Mononuclear cell (primary cell): ENCODE results near the gene MRPL10. TPM values are rescaled to one million over a fixed set of nuclear protein-coding genes. Genes with fewer than 3 reads are reported as not detected.

ENCODE experiments used
- H3K27me3 ChIP-seq: 2 replicates; pipeline ENCODE4 v1.6.0; 2011; ENCODE audit warnings: low read length, control low read depth; ENCODE audit not compliant: insufficient read depth
- H3K4me1 ChIP-seq: 2 replicates; pipeline ENCODE4 v1.5.1; 2011; ENCODE audit warnings: mild to moderate bottlenecking, low read length, control low read depth; ENCODE audit not compliant: insufficient read depth
- H3K4me3 ChIP-seq: 2 replicates; pipeline ENCODE4 v1.5.1; 2011; ENCODE audit warnings: mild to moderate bottlenecking, low read length, moderate library complexity
- H3K9me3 ChIP-seq: 2 replicates; pipeline ENCODE4 v1.5.1; 2011; ENCODE audit warnings: low read depth, mild to moderate bottlenecking, control low read depth, low read length
- total RNA-seq: library from RNA; depleted of rRNA; stranded (reverse); fragments of >200 nt; gene quantifications from one replicate; pipeline ENCODE4 v1.2.3, GENCODE V29; 2012

The MRPL10 gene
- total RNA-seq, 1 donor: 35.2 TPM

DNA sequence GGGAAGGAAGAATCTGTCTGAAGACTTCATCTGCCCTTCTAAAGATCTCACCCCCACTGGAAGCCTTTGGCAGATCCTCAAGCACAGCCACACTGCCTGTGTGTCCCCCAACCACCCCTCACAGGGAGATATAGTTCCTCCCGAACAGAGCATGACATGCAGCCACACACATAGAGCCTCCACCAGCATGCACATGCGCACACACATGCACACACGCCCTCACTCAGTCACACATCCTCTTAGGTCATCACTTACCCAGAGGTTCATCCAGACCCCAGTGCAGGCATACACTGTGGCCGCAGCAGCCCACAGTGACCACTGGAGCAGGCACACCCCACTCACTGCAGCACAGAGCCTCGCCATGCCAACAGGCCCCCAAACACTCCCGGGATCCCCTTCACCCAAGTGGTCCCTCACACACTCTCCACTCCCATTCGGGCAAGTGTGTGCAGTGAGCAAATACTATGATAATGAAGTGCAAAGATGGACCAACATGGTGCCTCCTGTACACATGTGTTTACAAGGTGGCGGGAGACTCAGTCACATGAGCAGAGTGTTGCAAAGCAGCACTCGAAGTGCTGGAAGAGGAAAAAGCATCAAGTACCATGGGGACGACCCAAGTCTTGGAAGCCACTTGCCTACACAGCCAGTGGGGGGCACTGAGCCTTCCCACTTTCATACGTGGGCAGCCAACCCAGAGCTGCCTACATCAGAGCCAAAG is 36.6 kb upstream of the MRPL10 start:
- no peaks in the 10 kb centered on the region for H3K9me3 ChIP-seq
- no peak overlapping the region for H3K4me3 ChIP-seq
- H3K4me1 ChIP-seq: peaks cover 3% of the 10 kb centered on the region
- peaks cover 23% of the 10 kb centered on the region for H3K27me3 ChIP-seq

DNA sequence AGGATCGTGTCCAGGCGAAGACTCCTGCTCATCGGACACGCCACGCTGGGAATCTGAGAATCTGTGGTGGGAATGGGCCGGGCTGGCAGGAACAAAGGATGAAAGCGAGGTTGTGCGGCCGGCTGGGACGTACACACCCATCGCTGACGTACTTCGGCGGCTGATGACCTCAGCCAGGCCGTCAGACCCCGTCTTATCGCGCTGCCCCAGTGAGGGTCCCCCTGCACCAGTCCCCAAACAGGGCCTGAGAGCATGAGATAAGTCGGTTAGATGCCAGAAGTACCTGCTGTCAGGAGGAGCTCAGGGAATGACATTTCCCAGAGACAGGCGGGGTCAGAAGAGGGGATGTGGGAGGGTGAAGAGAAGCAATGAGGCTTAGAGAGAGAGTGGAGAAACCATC is 35.6 kb upstream of the MRPL10 start:
- H3K4me1 ChIP-seq: peaks cover 5% of the 10 kb centered on the region
- peaks cover 14% of the 10 kb centered on the region for H3K27me3 ChIP-seq
- H3K4me3 ChIP-seq: no peak overlapping the region
- no peaks in the 10 kb centered on the region for H3K9me3 ChIP-seq

DNA sequence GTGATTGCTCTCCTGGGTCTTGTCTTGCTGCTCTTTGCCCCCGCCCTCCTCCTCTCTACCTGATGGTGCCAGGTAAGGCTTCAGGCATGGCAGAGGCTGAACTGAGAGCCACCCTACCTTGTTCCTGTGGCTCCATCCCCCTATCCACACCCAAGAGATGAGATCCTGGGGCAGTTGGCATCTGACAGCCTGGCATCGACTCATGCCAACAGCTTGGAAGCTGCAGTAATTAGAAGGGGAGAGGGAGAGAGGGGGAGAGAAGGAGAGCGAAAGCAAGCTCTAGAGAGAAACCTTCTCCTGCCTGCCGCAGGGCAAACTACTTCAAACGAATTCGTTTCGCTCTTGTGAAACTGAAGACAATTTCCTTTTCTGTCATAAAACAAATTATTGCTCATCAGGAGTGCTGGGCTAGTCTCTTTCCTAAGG is 33.5 kb upstream of the MRPL10 start:
- Histone ChIP-seq H3K9me3 (no peaks in the 10 kb centered on the region), H3K4me1 (peaks cover 5% of the 10 kb centered on the region), H3K27me3 (peaks cover 1% of the 10 kb centered on the region), H3K4me3 (no peak overlapping the region)

DNA sequence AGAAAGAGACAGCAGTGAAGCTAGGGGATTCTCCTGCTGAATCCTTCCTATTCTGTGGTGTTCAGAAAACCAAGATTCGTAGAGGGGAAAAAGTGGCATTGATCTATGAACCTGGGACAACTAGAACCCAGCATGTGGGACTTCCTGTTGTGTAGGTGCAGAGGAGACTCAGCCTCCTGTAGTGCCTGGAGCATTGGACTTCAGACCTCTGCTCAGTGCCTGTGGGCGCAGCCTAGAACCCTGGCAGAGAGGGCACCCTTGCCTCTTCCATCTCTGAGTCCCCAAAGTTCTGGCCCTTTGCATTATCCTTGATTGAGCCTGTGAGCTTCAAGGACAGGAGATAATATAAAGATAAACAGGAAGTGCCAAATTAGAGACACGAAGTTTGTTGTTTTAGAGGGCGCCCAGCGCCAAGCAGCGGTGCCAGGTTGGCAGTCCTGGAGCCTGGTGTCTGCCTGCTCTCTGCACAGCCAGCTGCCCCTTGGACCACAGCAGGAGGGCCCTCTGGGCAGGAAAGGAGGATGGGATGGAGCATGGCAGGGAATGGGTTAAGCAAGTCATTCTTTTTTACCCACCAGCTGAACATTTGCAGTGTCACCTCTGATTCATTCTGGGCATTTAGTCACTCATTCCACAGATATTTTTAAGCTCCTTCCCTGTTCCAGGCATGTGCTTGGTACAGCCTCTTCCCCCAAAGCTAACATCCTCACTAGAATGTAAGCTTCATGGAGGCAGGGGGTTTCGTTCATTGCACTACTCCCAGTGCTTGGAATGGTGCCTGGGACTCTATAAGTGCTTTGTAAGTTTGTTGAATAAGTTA is 31.5 kb upstream of the MRPL10 start:
- no peak overlapping the region for H3K4me3 ChIP-seq
- H3K27me3 ChIP-seq: no peaks in the 10 kb centered on the region
- no peaks in the 10 kb centered on the region for H3K9me3 ChIP-seq
- H3K4me1 ChIP-seq: peaks cover 5% of the 10 kb centered on the region

DNA sequence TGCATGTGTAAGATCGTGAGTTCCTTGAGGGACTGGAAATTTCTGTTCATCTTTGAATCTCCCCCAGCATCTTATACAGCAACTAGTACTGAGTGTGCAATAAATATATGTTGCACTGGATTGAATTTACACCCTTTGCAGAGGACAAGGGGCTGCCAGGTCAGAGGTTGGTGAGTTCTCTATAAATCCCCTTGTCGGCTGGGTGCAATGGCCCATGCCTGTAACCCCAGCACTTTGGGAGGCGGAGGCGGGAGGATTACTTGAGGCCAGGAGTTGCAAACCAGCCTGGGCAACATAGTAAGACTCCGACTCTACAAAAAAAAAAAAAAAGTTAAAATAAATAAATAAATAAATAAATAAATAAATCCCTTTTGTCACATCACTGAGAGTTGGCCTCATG is 29.0 kb upstream of the MRPL10 start:
- Histone ChIP-seq H3K4me1 (peaks cover 5% of the 10 kb centered on the region), H3K4me3 (no peak overlapping the region), H3K9me3 (no peaks in the 10 kb centered on the region), H3K27me3 (peaks cover 2% of the 10 kb centered on the region)

DNA sequence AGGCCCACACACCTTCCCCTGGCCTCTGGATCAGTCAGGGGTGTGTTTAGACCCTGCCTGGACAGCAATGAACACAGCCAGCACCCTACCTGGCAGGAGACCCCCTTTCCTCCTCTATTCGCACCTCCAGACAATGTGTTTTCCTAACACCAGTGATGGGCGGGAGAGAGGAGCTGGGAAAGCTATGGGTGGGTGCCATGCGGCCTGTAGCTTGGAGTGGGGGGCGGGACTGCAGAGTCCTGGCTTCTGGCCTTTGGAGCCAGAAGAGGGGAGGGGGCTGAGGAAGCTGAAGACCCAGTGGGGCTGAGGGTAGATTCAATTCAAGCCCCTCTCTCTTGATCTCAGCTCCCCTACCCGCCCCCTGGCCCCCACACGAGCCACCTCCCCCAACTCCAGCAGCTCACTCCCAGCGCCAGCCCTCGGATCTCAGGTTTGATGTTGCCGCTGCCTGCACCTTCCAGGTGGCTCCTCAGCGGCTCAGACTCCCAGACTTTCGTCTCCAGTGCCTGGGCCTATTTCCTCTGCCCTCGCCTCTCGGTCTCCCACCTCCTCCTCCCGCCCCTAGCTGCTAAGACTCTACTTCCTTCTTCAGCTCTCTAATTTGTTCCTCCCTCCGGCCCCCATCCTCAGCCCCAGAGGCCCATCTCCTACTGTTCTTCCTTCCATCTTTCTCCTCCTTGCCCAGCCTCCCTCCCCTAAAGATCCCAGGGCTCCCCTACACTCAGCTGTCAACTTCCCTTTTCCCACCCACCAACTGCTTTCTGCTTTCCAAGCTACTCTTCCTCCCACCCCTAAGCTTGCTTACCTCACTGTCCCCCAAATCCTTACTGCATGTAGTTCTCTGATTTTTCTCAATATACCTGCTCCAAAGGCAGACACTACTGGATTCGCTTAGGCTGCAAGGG is 26.5 kb upstream of the MRPL10 start:
- no peaks in the 10 kb centered on the region for H3K9me3 ChIP-seq
- peaks cover under 1% of the 10 kb centered on the region for H3K4me1 ChIP-seq
- H3K4me3 ChIP-seq: no peak overlapping the region
- peaks cover 28% of the 10 kb centered on the region for H3K27me3 ChIP-seq

DNA sequence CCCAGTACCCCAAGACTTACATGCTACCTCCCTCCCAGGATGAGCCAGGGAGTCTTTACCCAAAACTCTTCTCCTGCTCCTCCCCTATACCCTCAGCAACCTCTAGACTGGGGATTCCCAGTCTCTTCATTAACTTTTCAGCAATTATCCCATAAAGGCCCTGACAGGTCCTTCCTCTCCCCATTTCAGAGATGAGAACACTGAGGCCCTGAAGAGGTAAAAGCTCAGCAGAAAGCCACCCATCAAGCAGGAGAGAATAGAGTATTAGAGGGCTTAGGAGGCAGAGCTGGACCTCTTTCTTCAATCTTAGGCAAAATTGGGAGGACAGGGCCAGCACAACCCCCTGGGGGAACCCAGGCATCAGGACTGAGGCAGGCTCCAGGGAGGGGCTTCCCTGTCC is 25.5 kb upstream of the MRPL10 start:
- H3K4me1 ChIP-seq: no peaks in the 10 kb centered on the region
- H3K4me3 ChIP-seq: no peak overlapping the region
- H3K27me3 ChIP-seq: peaks cover 38% of the 10 kb centered on the region
- no peaks in the 10 kb centered on the region for H3K9me3 ChIP-seq

DNA sequence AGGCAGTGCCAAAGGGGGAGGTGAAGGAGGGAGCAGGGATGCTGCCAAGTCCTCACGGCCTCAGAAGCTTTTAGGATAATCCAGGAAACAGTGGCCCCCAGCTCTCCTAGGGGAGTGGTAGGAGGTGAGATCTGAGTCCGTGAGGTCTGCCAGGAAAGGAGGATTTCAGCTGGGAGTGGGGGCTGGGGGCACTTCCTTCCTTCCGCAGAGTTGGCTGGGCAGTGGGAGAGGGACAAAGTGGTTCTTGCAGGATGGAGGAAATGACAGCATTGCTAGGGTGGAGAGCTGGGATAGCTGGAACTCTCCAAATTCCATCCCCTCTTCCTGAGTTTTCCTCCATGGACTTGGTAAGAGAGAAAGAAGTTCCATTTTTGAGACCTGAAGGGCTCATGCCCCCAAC is 24.4 kb upstream of the MRPL10 start:
- Histone ChIP-seq H3K27me3 (peaks cover 43% of the 10 kb centered on the region), H3K9me3 (no peaks in the 10 kb centered on the region), H3K4me3 (no peak overlapping the region), H3K4me1 (peaks cover 5% of the 10 kb centered on the region)

DNA sequence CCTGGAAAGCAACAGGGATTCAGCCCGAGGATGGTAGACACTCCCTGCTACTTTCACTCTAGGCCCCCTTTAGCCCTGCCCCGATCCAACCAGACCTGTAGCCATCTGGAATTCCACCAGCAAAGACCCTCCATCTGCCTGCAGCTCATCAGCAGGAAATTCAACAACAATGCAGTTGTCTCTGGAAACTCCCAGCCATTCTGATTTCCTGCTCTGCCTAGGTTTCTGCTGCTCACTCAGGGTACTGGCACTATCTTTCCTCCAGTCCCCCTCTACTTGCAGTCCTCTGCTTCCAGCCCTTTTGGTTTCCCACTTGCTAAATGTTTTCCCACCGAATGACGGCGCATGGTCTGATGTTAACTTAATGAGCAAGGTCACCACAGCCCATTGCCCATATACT is 22.3 kb upstream of the MRPL10 start:
- H3K4me3 ChIP-seq: no peak overlapping the region
- peaks cover 9% of the 10 kb centered on the region for H3K4me1 ChIP-seq
- H3K27me3 ChIP-seq: peaks cover 65% of the 10 kb centered on the region

DNA sequence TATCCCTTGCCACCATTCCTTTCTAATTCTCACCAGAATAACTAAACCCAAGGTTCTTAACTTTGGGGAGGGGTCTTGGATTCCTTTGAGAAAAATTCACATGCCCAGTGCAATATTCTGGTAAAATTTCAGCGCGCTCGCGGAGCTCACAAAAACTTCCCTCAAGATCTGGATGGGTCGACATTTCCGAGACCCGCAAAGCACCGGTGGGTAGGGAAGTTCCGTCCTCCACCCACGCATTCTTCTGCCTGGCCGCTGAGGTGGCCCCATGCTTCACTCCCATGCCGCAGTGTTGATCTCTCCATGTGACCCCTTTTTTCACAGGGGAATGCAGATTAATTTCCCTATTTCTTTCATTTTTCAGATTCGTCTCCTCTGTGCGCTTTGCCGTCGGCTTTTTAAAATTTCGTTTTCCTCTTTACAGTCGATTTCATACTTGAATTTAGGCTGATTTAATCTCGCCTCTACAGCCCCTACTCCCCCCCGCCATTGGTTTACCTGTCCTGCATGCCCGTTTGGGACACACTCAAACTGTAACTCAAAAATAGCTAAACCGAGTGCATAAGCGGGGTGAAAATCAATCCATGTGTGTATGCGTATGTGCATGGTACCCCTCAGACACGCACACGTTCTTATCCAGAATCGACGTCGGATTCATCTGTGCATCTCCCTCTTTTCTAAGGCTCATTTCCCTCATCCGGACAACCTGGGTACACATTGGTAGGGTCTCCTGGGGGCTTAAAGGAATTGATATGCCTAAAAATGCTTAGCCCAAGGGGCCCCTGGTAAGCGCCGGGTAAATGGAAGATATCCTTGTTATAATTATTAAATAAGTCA is 21.0 kb upstream of the MRPL10 start:
- H3K4me3 ChIP-seq: no peak overlapping the region
- H3K9me3 ChIP-seq: no peaks in the 10 kb centered on the region
- H3K4me1 ChIP-seq: peaks cover 9% of the 10 kb centered on the region
- peaks cover 78% of the 10 kb centered on the region for H3K27me3 ChIP-seq

More for the DNA sequence above, 22.3 kb upstream of the MRPL10 start:
- H3K9me3 ChIP-seq: no peaks in the 10 kb centered on the region

DNA sequence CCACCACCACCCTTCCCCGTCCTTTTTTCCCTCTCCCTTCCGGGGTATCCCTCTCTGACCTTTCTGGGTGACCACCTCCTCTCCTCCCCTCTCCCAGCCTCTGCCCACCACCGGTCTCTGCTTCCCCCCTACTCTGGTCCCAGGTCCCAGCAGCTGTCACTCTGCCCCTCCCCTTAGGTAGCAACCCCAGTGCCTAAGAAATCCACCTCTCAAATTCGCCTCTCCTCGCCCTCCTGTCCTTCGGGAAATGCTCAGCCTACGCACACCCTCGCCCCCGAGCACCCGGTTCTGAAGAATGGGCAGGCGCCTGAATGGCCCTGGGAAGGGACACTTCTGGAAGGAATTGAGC is 20.4 kb upstream of the MRPL10 start:
- peaks cover 9% of the 10 kb centered on the region for H3K4me1 ChIP-seq
- no peak overlapping the region for H3K4me3 ChIP-seq
- no peaks in the 10 kb centered on the region for H3K9me3 ChIP-seq
- peaks cover 82% of the 10 kb centered on the region for H3K27me3 ChIP-seq

DNA sequence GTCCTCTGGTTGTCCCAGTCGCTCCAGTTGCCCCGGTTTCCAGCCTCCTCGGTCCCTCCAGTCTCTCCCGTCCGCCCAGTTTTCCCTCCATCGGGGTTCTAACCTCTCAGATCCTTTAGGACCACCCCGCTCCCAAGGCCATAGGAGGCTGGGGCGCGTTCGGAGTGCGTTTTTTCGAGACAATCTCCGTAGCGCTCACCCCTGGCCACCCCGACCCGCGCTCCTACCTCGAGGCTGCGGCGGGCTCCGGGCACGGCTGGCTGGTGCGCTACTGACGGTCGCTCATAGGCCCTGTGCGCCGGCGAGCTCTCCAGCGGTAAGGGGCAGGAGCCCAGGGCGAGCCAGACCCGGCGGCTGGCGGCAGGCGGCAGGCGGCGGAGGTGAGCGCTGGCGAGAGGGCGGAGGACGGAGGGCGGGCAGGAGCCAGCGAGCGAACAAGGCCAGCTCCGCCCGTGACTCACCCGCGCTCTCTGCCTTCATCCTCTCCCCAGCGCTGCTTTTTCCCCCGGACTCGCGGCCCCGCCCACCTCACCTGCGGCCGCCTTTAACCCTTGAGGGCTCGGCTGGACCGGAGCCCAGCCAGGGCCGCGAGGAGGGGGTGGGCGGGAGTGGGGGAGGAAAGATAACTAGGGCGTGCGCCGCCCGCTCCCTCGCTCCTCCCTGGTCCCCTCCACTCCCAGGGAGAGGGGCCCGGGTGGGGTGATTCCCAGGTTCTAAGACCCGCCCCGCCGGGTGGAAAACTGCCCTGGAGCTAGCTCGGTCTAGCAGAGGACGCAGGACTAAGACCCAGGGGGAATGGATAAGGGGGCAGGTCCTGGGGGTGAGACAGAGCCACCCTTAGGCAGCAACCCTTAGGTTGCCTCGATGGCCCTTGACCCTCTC is 19.6 kb upstream of the MRPL10 start, which contains the start of gene SP6:
Gene SP6 (minus strand): TSS at position 472 of the 882 bp plus-strand sequence. CDS start 2,734 bp downstream, outside the sequence.
- Histone ChIP-seq H3K4me3 (no peak within 1 kb of the TSS), H3K4me1 (peaks cover 9% of the 10 kb centered on the region), H3K27me3 (peaks cover 90% of the 10 kb centered on the region), H3K9me3 (no peaks in the 10 kb centered on the region)

DNA sequence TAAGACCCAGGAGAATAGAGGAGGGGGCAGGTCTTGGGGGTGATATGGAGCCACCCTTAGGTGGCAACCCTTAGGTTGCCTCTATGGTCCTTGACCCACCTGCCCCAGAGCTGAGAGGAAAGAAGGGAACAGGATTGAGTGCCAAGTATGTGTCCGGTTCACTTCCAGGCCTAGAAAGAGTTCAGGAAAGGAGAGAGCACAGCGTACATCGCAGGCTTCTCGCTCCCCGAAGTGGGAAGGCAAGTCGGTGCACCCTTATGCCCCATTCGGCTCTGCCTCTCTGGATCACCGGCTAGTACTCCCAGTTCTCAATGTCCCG is 19.0 kb upstream of the MRPL10 start:
- Histone ChIP-seq H3K9me3 (no peaks in the 10 kb centered on the region), H3K4me1 (peaks cover 9% of the 10 kb centered on the region), H3K27me3 (peaks cover 93% of the 10 kb centered on the region), H3K4me3 (no peak overlapping the region)

DNA sequence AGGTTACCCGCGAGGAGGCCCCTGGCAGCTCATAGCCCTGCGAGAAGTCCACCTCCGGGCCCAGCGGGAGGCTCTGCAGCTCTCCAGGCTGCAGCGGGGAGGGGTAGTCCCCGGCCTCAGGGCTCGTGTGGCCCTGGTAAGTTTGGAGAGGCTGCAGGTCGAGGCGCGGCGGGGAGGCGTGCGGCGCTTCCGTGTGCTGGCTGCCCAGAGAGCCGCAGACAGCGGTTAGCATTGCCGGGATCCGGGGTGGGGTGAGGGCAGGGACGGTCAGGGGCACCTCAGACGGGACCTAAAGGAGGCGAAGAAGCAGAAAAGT is 16.8 kb upstream of the MRPL10 start:
- Histone ChIP-seq H3K27me3 (peaks cover 85% of the 10 kb centered on the region), H3K4me1 (peaks cover 9% of the 10 kb centered on the region), H3K9me3 (no peaks in the 10 kb centered on the region), H3K4me3 (no peak overlapping the region)
